Measurements from ENCODE around the gene GCN1. TPM values are rescaled to one million over a fixed set of nuclear protein-coding genes. Genes with fewer than 3 reads are reported as not detected.

GCN1 gene
- total RNA-seq, 1 experiment from 2014 or later, result 254 TPM

GRCh38 chr12:120094485-120094884, 100.0 kb downstream of the GCN1 start:
- no peaks in the 10 kb centered on the region for H4K20me1 ChIP-seq (ENCODE audit: low read length)
- no peak for TF ChIP-seq EZH2 (IDR thresholded peaks at IDR 0.05; ENCODE audit: low read length, unreplicated experiment)
- TF ChIP-seq CTCF (conservative IDR thresholded peaks at IDR 0.05; ENCODE audit: low read depth, low read length), result no peak
- no peak for TF ChIP-seq EZH2phosphoT487 (IDR thresholded peaks at IDR 0.05; ENCODE audit: borderline replicate concordance, low read length)
- no peaks in the 10 kb centered on the region for H3K4me1 ChIP-seq (ENCODE audit: insufficient read depth, low read length)
- H3K9ac ChIP-seq (ENCODE audit: low read length), result no peak overlapping the region
- intact Hi-C loops (cut with micrococcal nuclease), result no loop called here
- H3K79me2 ChIP-seq (ENCODE audit: low read length), result no peaks in the 10 kb centered on the region
- DNase-seq, result no peak
- no peak for ATAC-seq
- H3K36me3 ChIP-seq (ENCODE audit: low read depth, low read length), result peaks cover 31% of the 10 kb centered on the region
- H3K9me2 ChIP-seq (replicated peaks; ENCODE audit: low read length), result no peaks in the 10 kb centered on the region
- H2AFZ ChIP-seq (ENCODE audit: low read length), result no peak overlapping the region
- H3K9me3 ChIP-seq (ENCODE audit: low read length), result no peaks in the 10 kb centered on the region
- BruUV-seq (replicated peaks), result no TSS peak
- CTCF ChIA-PET, result interaction anchor here (0.6 kb wide), 1 partner anchor 26 kb away, joined by 5 read pairs; no protein-coding TSS in a partner anchor
- H3K27ac ChIP-seq (ENCODE audit: low read length), result no peak overlapping the region
- H3K27me3 ChIP-seq (ENCODE audit: low read length), result no peaks in the 10 kb centered on the region
- POLR2A ChIA-PET (ENCODE audit: unreplicated experiment), result no interaction called here
- H3K4me3 ChIP-seq (ENCODE audit: low read length), result no peak overlapping the region
- H3K4me2 ChIP-seq (ENCODE audit: low read length), result no peak overlapping the region
- H3F3A ChIP-seq (ENCODE audit: low read length, unreplicated experiment), result no peaks in the 10 kb centered on the region

GRCh38 chr12:120093592-120094355, 100.7 kb downstream of the GCN1 start:
- Histone ChIP-seq H3K27me3 (ENCODE audit: low read length) (no peaks in the 10 kb centered on the region), H3K4me1 (ENCODE audit: insufficient read depth, low read length) (no peaks in the 10 kb centered on the region), H3K9ac (ENCODE audit: low read length) (no peak overlapping the region), H3K27ac (ENCODE audit: low read length) (no peak overlapping the region), H3K36me3 (ENCODE audit: low read depth, low read length) (peaks cover 31% of the 10 kb centered on the region), H3K9me3 (ENCODE audit: low read length) (no peaks in the 10 kb centered on the region), H3K79me2 (ENCODE audit: low read length) (no peaks in the 10 kb centered on the region), H3K4me3 (ENCODE audit: low read length) (no peak overlapping the region), H4K20me1 (ENCODE audit: low read length) (no peaks in the 10 kb centered on the region), H2AFZ (ENCODE audit: low read length) (no peak overlapping the region), H3K4me2 (ENCODE audit: low read length) (no peak overlapping the region), H3K9me2 (replicated peaks; ENCODE audit: low read length) (no peaks in the 10 kb centered on the region), H3F3A (ENCODE audit: low read length, unreplicated experiment) (no peaks in the 10 kb centered on the region)
- DNase-seq (no peak), ATAC-seq (no peak)
- CTCF ChIA-PET, result no interaction called here
- TF ChIP-seq EZH2 (IDR thresholded peaks at IDR 0.05; ENCODE audit: low read length, unreplicated experiment), result no peak
- POLR2A ChIA-PET (ENCODE audit: unreplicated experiment), result no interaction called here
- BruUV-seq (replicated peaks), result no TSS peak
- intact Hi-C loops (cut with micrococcal nuclease), result no loop called here

GRCh38 chr12:120093336-120093591, 101.3 kb downstream of the GCN1 start:
- no peak overlapping the region for H3K9ac ChIP-seq (ENCODE audit: low read length)
- ATAC-seq, result no peak
- POLR2A ChIA-PET (ENCODE audit: unreplicated experiment), result no interaction called here

More at GRCh38 chr12:120093336-120093591, 101.3 kb downstream of the GCN1 start:
- TF ChIP-seq EZH2phosphoT487 (IDR thresholded peaks at IDR 0.05; ENCODE audit: borderline replicate concordance, low read length), result no peak
- TF ChIP-seq CTCF (conservative IDR thresholded peaks at IDR 0.05; ENCODE audit: low read depth, low read length), result no peak
- TF ChIP-seq EZH2 (IDR thresholded peaks at IDR 0.05; ENCODE audit: low read length, unreplicated experiment), result no peak
- Histone ChIP-seq H3K27me3 (ENCODE audit: low read length) (no peaks in the 10 kb centered on the region), H2AFZ (ENCODE audit: low read length) (no peak overlapping the region), H3K4me3 (ENCODE audit: low read length) (no peak overlapping the region), H4K20me1 (ENCODE audit: low read length) (no peaks in the 10 kb centered on the region), H3K9me2 (replicated peaks; ENCODE audit: low read length) (no peaks in the 10 kb centered on the region), H3K4me1 (ENCODE audit: insufficient read depth, low read length) (no peaks in the 10 kb centered on the region), H3K79me2 (ENCODE audit: low read length) (no peaks in the 10 kb centered on the region), H3F3A (ENCODE audit: low read length, unreplicated experiment) (no peaks in the 10 kb centered on the region), H3K9me3 (ENCODE audit: low read length) (no peaks in the 10 kb centered on the region), H3K4me2 (ENCODE audit: low read length) (no peak overlapping the region), H3K36me3 (ENCODE audit: low read depth, low read length) (peaks cover 28% of the 10 kb centered on the region), H3K27ac (ENCODE audit: low read length) (no peak overlapping the region)
- BruUV-seq (replicated peaks), result no TSS peak
- no peak for DNase-seq
- CTCF ChIA-PET, result no interaction called here
- intact Hi-C loops (cut with micrococcal nuclease), result no loop called here

Data from PC-3 (cell line).